Inferior parietal cortex (tissue), 1 donor: ENCODE data around the gene PLCL2.

ENCODE experiments used
- DNase-seq: peaks from one replicate; pipeline ENCODE4 v3.0.0-alpha.2; 2016; ENCODE audit errors: extremely low spot score

PLCL2 gene

GRCh38 chr3:17009826-17010225 is 125.1 kb downstream of the PLCL2 start:
- DNase-seq = no peak

GRCh38 chr3:17011728-17012338 is 127.1 kb downstream of the PLCL2 start:
- DNase-seq = no peak

- DNase-seq = no peak
Observed at GRCh38 chr3:17013050-17013449, 128.3 kb downstream of the PLCL2 start.

- no peak for DNase-seq
Observed at GRCh38 chr3:17013571-17013970, 128.8 kb downstream of the PLCL2 start.

- no peak for DNase-seq
Observed at GRCh38 chr3:17014284-17014683, 129.5 kb downstream of the PLCL2 start.

GRCh38 chr3:17014709-17015108 is 130.0 kb downstream of the PLCL2 start:
- no peak for DNase-seq

- DNase-seq = no peak
Observed at GRCh38 chr3:17021614-17022013, 136.9 kb downstream of the PLCL2 start.

GRCh38 chr3:17023006-17023664 is 138.4 kb downstream of the PLCL2 start:
- DNase-seq = no peak

GRCh38 chr3:17025594-17026139 is 140.9 kb downstream of the PLCL2 start:
- no peak for DNase-seq

GRCh38 chr3:17027318-17027717 is 142.6 kb downstream of the PLCL2 start:
- no peak for DNase-seq

- no peak for DNase-seq
Observed at GRCh38 chr3:17028363-17028762, 143.6 kb downstream of the PLCL2 start.

- DNase-seq = no peak
Observed at GRCh38 chr3:17030438-17030837, 145.7 kb downstream of the PLCL2 start.

GRCh38 chr3:17030956-17031652 is 146.3 kb downstream of the PLCL2 start:
- no peak for DNase-seq

- peak; percentile 62 for DNase-seq
Observed at GRCh38 chr3:17032407-17033034, 147.8 kb downstream of the PLCL2 start.

GRCh38 chr3:17033516-17034168 is 148.9 kb downstream of the PLCL2 start:
- peak; percentile 11 for DNase-seq

GRCh38 chr3:17035033-17035432 is 150.3 kb downstream of the PLCL2 start:
- peak; percentile 13 for DNase-seq

GRCh38 chr3:17035966-17036365 is 151.2 kb downstream of the PLCL2 start:
- DNase-seq = no peak

- no peak for DNase-seq
Observed at GRCh38 chr3:17038141-17038540, 153.4 kb downstream of the PLCL2 start.

- peak; percentile 8 for DNase-seq
Observed at GRCh38 chr3:17038900-17039553, 154.3 kb downstream of the PLCL2 start.

- peak; percentile 20 for DNase-seq
Observed at GRCh38 chr3:17039594-17039993, 154.8 kb downstream of the PLCL2 start.

GRCh38 chr3:17040322-17040989 is 155.7 kb downstream of the PLCL2 start:
- peak; percentile 30 for DNase-seq
